Upper lobe of left lung (tissue), 6 donors: ENCODE data around the gene HAGHL. TPM values are rescaled to one million over a fixed set of nuclear protein-coding genes. Genes with fewer than 3 reads are reported as not detected.
A peak's percentile ranks its signal among the peaks of the same experiment; 100 is the strongest.
"Not testable (repeated sequence)": the region's sequence is repeated elsewhere in the genome, so short reads cannot be mapped to it uniquely, and the experiment has no call there.

Experiments
- ATAC-seq, 2 donors: fragments of 200-7000 bp; cut with Tn5 transposase; one replicate each; pipeline ENCODE4 v1.9.1; 2022; ENCODE audit warnings: mild to moderate bottlenecking in 2 of 2, moderate library complexity in 2 of 2; ENCODE audit not compliant: low FRiP score in 2 of 2
- DNase-seq, 2 donors: peaks; one replicate each; pipeline ENCODE4 v3.0.0-alpha.2; 2019 to 2020
- H3K27ac ChIP-seq, 4 donors: fragments of 200-600 bp; sonication (generic); one replicate each; pipeline ENCODE4 v1.5.1; 2016 to 2019
- H3K27me3 ChIP-seq, 4 donors: fragments of 200-600 bp; sonication (generic); one replicate each; pipeline ENCODE4 v1.5.1; 2017 to 2019
- H3K36me3 ChIP-seq, 4 donors: fragments of 200-600 bp; sonication (generic); one replicate each; pipeline ENCODE4 v1.5.1; 2016 to 2019
- H3K4me1 ChIP-seq, 4 donors: fragments of 200-600 bp; sonication (generic); one replicate each; pipeline ENCODE4 v1.5.1; 2018 to 2019
- H3K4me3 ChIP-seq, 4 donors: fragments of 200-600 bp; sonication (generic); one replicate each; pipeline ENCODE4 v1.5.1; 2017 to 2019; ENCODE audit warnings: mild to moderate bottlenecking in 2 of 4, moderate library complexity in 1 of 4
- H3K9me3 ChIP-seq, 4 donors: fragments of 200-600 bp; sonication (generic); one replicate each; pipeline ENCODE4 v1.5.1; 2018 to 2019
- EP300 ChIP-seq, 4 donors: sonication (generic); formaldehyde crosslinking; IDR thresholded peaks; one replicate each; pipeline ENCODE4 v1.5.1; 2017; ENCODE audit warnings: antibody characterized with exemption in 4 of 4, control low read depth in 2 of 4
- POLR2A ChIP-seq, 4 donors: fragments of 450-650 bp; IDR thresholded peaks; one replicate each; pipeline ENCODE4 v1.5.1; 2016 to 2017; ENCODE audit warnings: antibody characterized with exemption in 4 of 4, mild to moderate bottlenecking in 2 of 4
- POLR2AphosphoS5 ChIP-seq, 2 donors: sonication (generic); formaldehyde crosslinking; IDR thresholded peaks; one replicate each; pipeline ENCODE4 v1.5.1; 2017; ENCODE audit warnings: antibody characterized with exemption in 2 of 2
- WGBS, 2 donors: methylation state at CpG; one replicate each; pipeline ENCODE4 v1.1.5; 2017 to 2018; 5-methylcytosine and 5-hydroxymethylcytosine counted together
- total RNA-seq, 6 donors: library from RNA; depleted of rRNA in 4 of 6; stranded (reverse); fragments of >200 nt in 4 of 6; gene quantifications; one replicate each; pipeline versions ENCODE4 v1.1.0 to v1.2.1, GENCODE V29; 2016 to 2021
- TF ChIP-seq, protein P1 (sequence below), 6 experiments: fragments of 450-650 bp in 4 of 6; fragments of 200-600 bp in 2 of 6; sonication (generic) in 2 of 6; IDR thresholded peaks; one replicate each; pipeline ENCODE4 v1.5.1; 2016 to 2019; ENCODE audit warnings: antibody characterized with exemption in 6 of 6
- donor health status: DM: no; HTN: no; CAD: no; lungs with moderate emphysema.
- donor health status: DM: no; HTN: yes; CAD: no; lungs with severe emphysema.

Gene HAGHL
- total RNA-seq, 6 donors from 2014 or later, result 4.0 to 43.0 (median 13.5) TPM

DNA sequence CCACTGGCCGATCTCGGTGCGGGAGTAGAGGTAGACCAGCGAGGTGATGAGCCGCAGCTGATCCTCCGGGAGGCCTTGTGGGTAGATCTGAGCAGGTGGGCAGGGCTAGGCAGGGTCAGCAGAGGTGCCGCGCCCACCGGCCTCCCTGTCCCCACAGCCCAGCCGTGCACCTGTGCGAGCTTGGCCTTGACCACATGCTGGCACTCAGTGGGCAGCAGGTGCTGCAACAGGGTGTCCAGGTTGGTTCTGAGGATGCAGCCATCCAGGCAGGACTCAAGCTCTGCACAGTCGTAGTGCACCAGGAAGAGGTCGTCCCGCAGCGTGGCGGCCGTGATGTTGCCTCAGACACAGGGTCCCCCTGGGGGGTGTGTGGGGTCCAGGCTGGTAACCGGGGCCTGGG is 46.1 kb downstream of the HAGHL start:
- Histone ChIP-seq H3K27ac (no peak overlapping the region), H3K4me3 (no peak overlapping the region), H3K36me3 (no peaks in the 10 kb centered on the region), H3K27me3 (peaks cover 0 to 5% (median 0%) of the 10 kb centered on the region in 4 donors), H3K9me3 (no peaks in the 10 kb centered on the region), H3K4me1 (no peaks in the 10 kb centered on the region)
- DNase-seq, result peak in 1 of 2 donors; percentile 76
- ATAC-seq, result no peak
- WGBS, 2 donors, result 77 to 88% methylated on average over 2 to 12 of the region's 18 CpGs
- TF ChIP-seq EP300 (IDR thresholded peaks at IDR 0.05) (no peak), POLR2AphosphoS5 (IDR thresholded peaks at IDR 0.05) (no peak), POLR2A (IDR thresholded peaks at IDR 0.05) (no peak)
- TF ChIP-seq, protein P1, sequence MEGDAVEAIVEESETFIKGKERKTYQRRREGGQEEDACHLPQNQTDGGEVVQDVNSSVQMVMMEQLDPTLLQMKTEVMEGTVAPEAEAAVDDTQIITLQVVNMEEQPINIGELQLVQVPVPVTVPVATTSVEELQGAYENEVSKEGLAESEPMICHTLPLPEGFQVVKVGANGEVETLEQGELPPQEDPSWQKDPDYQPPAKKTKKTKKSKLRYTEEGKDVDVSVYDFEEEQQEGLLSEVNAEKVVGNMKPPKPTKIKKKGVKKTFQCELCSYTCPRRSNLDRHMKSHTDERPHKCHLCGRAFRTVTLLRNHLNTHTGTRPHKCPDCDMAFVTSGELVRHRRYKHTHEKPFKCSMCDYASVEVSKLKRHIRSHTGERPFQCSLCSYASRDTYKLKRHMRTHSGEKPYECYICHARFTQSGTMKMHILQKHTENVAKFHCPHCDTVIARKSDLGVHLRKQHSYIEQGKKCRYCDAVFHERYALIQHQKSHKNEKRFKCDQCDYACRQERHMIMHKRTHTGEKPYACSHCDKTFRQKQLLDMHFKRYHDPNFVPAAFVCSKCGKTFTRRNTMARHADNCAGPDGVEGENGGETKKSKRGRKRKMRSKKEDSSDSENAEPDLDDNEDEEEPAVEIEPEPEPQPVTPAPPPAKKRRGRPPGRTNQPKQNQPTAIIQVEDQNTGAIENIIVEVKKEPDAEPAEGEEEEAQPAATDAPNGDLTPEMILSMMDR (IDR thresholded peaks at IDR 0.05), result no peak

DNA sequence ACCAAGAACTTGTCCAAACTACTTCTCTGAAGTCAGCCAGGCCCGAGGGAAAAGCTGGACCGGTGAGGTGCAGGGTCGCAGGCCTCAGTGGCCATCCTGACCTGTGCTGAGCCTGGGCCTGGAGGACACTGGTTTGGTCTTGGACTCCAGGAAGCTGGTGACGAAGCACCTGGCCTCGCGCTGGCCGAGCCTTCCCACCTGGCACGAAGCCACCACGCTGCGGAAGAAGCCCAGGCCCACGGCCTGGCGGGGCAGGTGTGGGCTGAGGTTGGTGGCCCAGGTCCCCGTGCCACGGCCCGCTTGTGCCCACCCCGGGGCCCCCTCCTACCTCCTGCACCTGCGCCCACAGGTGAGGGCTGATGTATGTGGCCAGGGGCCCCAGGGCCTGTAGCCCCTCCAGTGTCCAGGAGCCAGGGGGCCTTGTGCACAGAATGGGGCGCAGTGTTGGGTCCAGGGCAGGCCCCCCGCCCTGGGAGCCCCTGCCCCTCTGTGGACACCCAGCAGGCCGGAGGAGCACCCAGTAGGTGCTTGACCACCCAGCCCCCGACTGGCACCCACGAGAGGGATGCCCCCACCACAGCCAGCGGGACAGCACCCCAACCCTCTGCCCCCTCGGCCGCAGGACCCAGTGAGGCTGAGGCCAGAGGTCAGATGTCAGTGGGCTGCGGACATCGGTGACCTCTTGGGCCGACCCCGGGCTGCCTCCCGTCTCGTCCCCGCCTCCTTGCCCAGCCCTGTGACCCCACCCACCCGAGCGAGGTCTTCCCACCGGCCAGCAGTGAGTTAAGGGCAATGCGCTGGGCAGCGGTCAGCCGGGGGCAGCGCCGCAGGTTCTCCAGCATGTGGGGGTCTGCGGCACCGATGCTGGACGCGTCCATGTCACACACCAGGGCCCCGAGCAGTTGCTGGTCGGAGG is 47.4 kb downstream of the HAGHL start:
- WGBS, 2 donors, result 79 to 81% methylated on average over 5 to 36 of the region's 46 CpGs
- no peak for ATAC-seq
- TF ChIP-seq, protein P1 (IDR thresholded peaks at IDR 0.05), result no peak
- TF ChIP-seq EP300 (IDR thresholded peaks at IDR 0.05) (no peak), POLR2AphosphoS5 (IDR thresholded peaks at IDR 0.05) (no peak), POLR2A (IDR thresholded peaks at IDR 0.05) (no peak)
- peak in 1 of 2 donors; percentile 78 for DNase-seq
- no peaks in the 10 kb centered on the region for H3K36me3 ChIP-seq
- no peaks in the 10 kb centered on the region for H3K9me3 ChIP-seq
- H3K4me3 ChIP-seq, result no peak overlapping the region
- H3K4me1 ChIP-seq, result no peaks in the 10 kb centered on the region
- peaks cover 0 to 5% (median 0%) of the 10 kb centered on the region in 4 donors for H3K27me3 ChIP-seq
- no peak overlapping the region for H3K27ac ChIP-seq

DNA sequence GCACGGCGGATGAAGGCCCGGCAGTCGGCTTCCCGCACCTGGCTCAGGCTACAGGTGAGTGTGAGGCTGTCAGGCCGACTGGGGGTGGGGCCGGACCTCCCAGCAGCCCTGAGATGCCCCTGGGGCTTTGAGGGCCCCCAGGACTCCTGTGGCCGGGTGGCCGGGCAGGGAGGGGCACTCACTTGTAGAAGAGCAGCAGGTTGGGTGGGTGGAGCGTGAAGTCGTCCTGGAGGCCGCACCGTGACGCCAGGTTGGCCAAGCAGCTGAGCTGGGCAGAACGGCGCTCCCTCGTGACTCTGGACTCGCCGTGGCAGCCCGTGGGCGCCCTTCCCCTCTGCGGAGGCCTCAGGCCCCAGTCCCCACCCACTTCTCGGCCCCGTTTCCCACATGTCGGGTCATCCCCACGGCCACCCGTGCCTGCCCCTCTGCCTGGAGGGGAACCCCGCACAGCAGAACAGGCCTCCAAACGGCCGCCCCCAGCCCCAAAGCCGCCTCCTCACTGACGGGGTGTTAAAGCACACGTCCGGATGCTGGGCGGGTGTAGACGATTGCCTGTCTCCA is 48.4 kb downstream of the HAGHL start:
- Histone ChIP-seq H3K4me3 (no peak overlapping the region), H3K36me3 (no peaks in the 10 kb centered on the region), H3K27me3 (peaks cover 0 to 5% (median 0%) of the 10 kb centered on the region in 4 donors), H3K9me3 (no peaks in the 10 kb centered on the region), H3K27ac (no peak overlapping the region), H3K4me1 (no peaks in the 10 kb centered on the region)
- 79 to 83% methylated on average over 24 to 35 of the region's 36 CpGs for WGBS, 2 donors
- ATAC-seq, result peak in 1 of 2 donors; percentile 6
- peak in 1 of 2 donors; percentile 81 for DNase-seq
- TF ChIP-seq POLR2AphosphoS5 (IDR thresholded peaks at IDR 0.05), result no peak
- TF ChIP-seq EP300 (IDR thresholded peaks at IDR 0.05), result no peak
- no peak for TF ChIP-seq POLR2A (IDR thresholded peaks at IDR 0.05)
- TF ChIP-seq, protein P1 (IDR thresholded peaks at IDR 0.05), result no peak

DNA sequence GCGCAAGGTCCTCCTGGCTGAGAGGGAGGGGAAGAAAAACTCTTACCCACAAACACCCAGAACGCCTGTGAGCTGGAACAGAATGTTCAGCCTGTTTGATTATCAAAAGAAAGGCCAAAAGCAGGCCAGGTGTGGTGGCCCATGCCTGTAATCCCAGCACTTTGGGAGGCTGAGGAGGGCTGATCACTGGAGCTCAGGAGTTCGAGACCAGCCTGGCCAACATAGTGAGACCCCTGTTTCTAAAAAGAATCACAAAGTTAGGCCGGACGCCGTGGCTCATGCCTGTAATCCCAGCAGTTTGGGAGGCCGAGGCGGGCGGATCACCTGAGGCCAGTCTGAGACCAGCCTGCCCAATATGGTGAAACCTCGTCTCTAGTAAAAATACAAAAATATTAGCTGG is 49.4 kb downstream of the HAGHL start:
- not testable (repeated sequence) for H3K27me3 ChIP-seq, H3K4me3 ChIP-seq, H3K27ac ChIP-seq, ATAC-seq, H3K4me1 ChIP-seq, H3K9me3 ChIP-seq, H3K36me3 ChIP-seq, DNase-seq
- 89 to 91% methylated on average over 10 of the region's 10 CpGs for WGBS, 2 donors

DNA sequence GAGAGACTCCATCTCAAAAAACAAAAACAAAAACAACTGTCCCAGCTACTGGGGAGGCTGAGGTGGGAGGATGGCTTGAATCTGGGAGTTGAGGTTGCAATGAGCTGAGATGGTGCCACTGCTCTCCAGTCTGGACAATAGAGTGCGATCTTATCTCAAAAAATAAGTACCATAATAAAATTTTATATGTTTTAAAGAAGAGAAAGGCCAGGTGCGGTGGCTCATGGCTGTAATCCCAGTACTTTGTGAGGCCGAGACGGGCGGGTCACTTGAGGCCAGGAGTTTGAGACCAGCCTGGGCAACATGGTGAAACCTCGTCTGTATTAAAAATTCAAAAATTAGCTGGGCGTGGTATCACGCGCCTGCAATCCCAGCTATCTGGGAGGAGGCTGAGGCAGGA is 49.9 kb downstream of the HAGHL start:
- peaks cover 0 to 5% (median 0%) of the 10 kb centered on the region in 4 donors for H3K27me3 ChIP-seq
- WGBS, 2 donors, result 89 to 91% methylated on average over 9 of the region's 9 CpGs

More for the DNA sequence above, 49.9 kb downstream of the HAGHL start:
- H3K27ac ChIP-seq, result no peak overlapping the region
- no peaks in the 10 kb centered on the region for H3K4me1 ChIP-seq
- no peaks in the 10 kb centered on the region for H3K36me3 ChIP-seq
- no peak for ATAC-seq
- no peak overlapping the region for H3K4me3 ChIP-seq
- no peaks in the 10 kb centered on the region for H3K9me3 ChIP-seq
- TF ChIP-seq POLR2A (IDR thresholded peaks at IDR 0.05) (no peak), POLR2AphosphoS5 (IDR thresholded peaks at IDR 0.05) (no peak), EP300 (IDR thresholded peaks at IDR 0.05) (no peak)
- TF ChIP-seq, protein P1 (IDR thresholded peaks at IDR 0.05), result no peak
- DNase-seq, result no peak
